HFFc6 (cell line): ENCODE measurements around the gene TACC2. TPM values are rescaled to one million over a fixed set of nuclear protein-coding genes. Genes with fewer than 3 reads are reported as not detected.

Source experiments
- DNase-seq: peaks from one replicate; pipeline ENCODE4 v3.0.0-alpha.2; 2018
- H3K27ac Mint-ChIP-seq: 2 replicates; pipeline ENCODE4 v1.8.0; 2020; ENCODE audit warnings: mild to moderate bottlenecking, mixed read lengths
- H3K27me3 Mint-ChIP-seq: 2 replicates; pipeline ENCODE4 v1.8.0; 2021; ENCODE audit warnings: mild to moderate bottlenecking, moderate library complexity, mixed read lengths; ENCODE audit not compliant: insufficient read depth
- H3K36me3 Mint-ChIP-seq: 2 replicates; pipeline ENCODE4 v1.8.0; 2021; ENCODE audit warnings: low read depth, mixed read lengths
- H3K4me1 Mint-ChIP-seq: 2 replicates; pipeline ENCODE4 v1.8.0; 2020; ENCODE audit warnings: low read depth, mixed read lengths
- H3K4me3 Mint-ChIP-seq: 2 replicates; pipeline ENCODE4 v1.8.0; 2020; ENCODE audit warnings: mild to moderate bottlenecking, moderate library complexity, mixed read lengths
- H3K9me3 Mint-ChIP-seq: 2 replicates; pipeline ENCODE4 v1.8.0; 2020; ENCODE audit warnings: mild to moderate bottlenecking, mixed read lengths
- CTCF ChIP-seq: fragments of 200-600 bp; sonication (generic); IDR thresholded peaks from 2 replicates; pipeline ENCODE4 v1.5.0; 2021; ENCODE audit warnings: antibody characterized with exemption, mild to moderate bottlenecking
- total RNA-seq, 6 experiments: library from RNA; stranded (reverse); fragmentation: NEBNext Ultra II Directional; extraction: Animal tissue kit (Norgen Biotek cat#: 25700); gene quantifications; 2 replicates in 1 of 6; 3 replicates in 5 of 6; pipeline ENCODE4 v1.2.3, GENCODE V29; 2021

TACC2 gene
- total RNA-seq, 6 experiments from 2014 or later: 15.9 to 19.5 (median 17.5) TPM

GRCh38 chr10:122078326-122078725, 89.4 kb downstream of the TACC2 start:
- H3K4me3 Mint-ChIP-seq: no peak overlapping the region
- no peak for DNase-seq
- no peaks in the 10 kb centered on the region for H3K9me3 Mint-ChIP-seq
- peaks cover 20% of the 10 kb centered on the region for H3K27me3 Mint-ChIP-seq
- no peak overlapping the region for H3K27ac Mint-ChIP-seq
- TF ChIP-seq CTCF: no peak
- H3K4me1 Mint-ChIP-seq: no peaks in the 10 kb centered on the region
- no peaks in the 10 kb centered on the region for H3K36me3 Mint-ChIP-seq

GRCh38 chr10:122078965-122079795, 90.2 kb downstream of the TACC2 start:
- no peak for TF ChIP-seq CTCF
- no peak for DNase-seq
- no peaks in the 10 kb centered on the region for H3K36me3 Mint-ChIP-seq
- H3K9me3 Mint-ChIP-seq: no peaks in the 10 kb centered on the region
- peaks cover 27% of the 10 kb centered on the region for H3K27me3 Mint-ChIP-seq
- no peak overlapping the region for H3K4me3 Mint-ChIP-seq
- no peak overlapping the region for H3K27ac Mint-ChIP-seq
- H3K4me1 Mint-ChIP-seq: no peaks in the 10 kb centered on the region

GRCh38 chr10:122082616-122083477, 93.9 kb downstream of the TACC2 start:
- DNase-seq: no peak
- Mint-ChIP-seq H3K9me3 (no peaks in the 10 kb centered on the region), H3K27me3 (peaks cover 44% of the 10 kb centered on the region), H3K36me3 (no peaks in the 10 kb centered on the region), H3K4me3 (no peak overlapping the region), H3K27ac (no peak overlapping the region), H3K4me1 (no peaks in the 10 kb centered on the region)
- no peak for TF ChIP-seq CTCF

- H3K4me3 Mint-ChIP-seq: no peak overlapping the region
- H3K4me1 Mint-ChIP-seq: no peaks in the 10 kb centered on the region
- TF ChIP-seq CTCF: no peak
- DNase-seq: no peak
- H3K27me3 Mint-ChIP-seq: peaks cover 40% of the 10 kb centered on the region
- no peaks in the 10 kb centered on the region for H3K9me3 Mint-ChIP-seq
- no peak overlapping the region for H3K27ac Mint-ChIP-seq
- no peaks in the 10 kb centered on the region for H3K36me3 Mint-ChIP-seq
These were observed 94.6 kb downstream of the TACC2 start for GRCh38 chr10:122083478-122084025.

- no peak overlapping the region for H3K4me3 Mint-ChIP-seq
- peaks cover 43% of the 10 kb centered on the region for H3K27me3 Mint-ChIP-seq
- no peak for DNase-seq
- no peaks in the 10 kb centered on the region for H3K4me1 Mint-ChIP-seq
- no peak overlapping the region for H3K27ac Mint-ChIP-seq
- no peak for TF ChIP-seq CTCF
- H3K36me3 Mint-ChIP-seq: no peaks in the 10 kb centered on the region
- H3K9me3 Mint-ChIP-seq: no peaks in the 10 kb centered on the region
These were observed 95.5 kb downstream of the TACC2 start for GRCh38 chr10:122084286-122085041.
